ENCODE results near the gene PTGS1.

The PTGS1 gene

GRCh38 chr9:122333169-122333808 lies 37.5 kb upstream of the PTGS1 start:
- H3K27ac ChIP-seq (ENCODE audit: low read depth, low read length) = no peak overlapping the region
- H3K4me1 ChIP-seq (ENCODE audit: control insufficient read depth, insufficient read depth, low read length, unreplicated experiment) = no peaks in the 10 kb centered on the region
- H3K79me2 ChIP-seq (ENCODE audit: control insufficient read depth, insufficient read depth, low read length, unreplicated experiment) = no peaks in the 10 kb centered on the region
- no peaks in the 10 kb centered on the region; the same call in 1 of the 2 replicates for H3K36me3 ChIP-seq (ENCODE audit: insufficient read depth, low read length)
- no peaks in the 10 kb centered on the region for H3K27me3 ChIP-seq (ENCODE audit: insufficient read depth, low read length)
- no peak overlapping the region for H3K4me3 ChIP-seq (ENCODE audit: low read depth, low read length)
- H2AFZ ChIP-seq (ENCODE audit: low read length, unreplicated experiment) = no peak overlapping the region

GRCh38 chr9:122334916-122335315 lies 35.9 kb upstream of the PTGS1 start:
- no peaks in the 10 kb centered on the region for H3K27me3 ChIP-seq (ENCODE audit: insufficient read depth, low read length)
- H3K4me3 ChIP-seq (ENCODE audit: low read depth, low read length) = no peak overlapping the region
- no peaks in the 10 kb centered on the region for H3K36me3 ChIP-seq (ENCODE audit: insufficient read depth, low read length)
- no peak overlapping the region for H3K27ac ChIP-seq (ENCODE audit: low read depth, low read length)
- no peaks in the 10 kb centered on the region for H3K4me1 ChIP-seq (ENCODE audit: control insufficient read depth, insufficient read depth, low read length, unreplicated experiment)
- H2AFZ ChIP-seq (ENCODE audit: low read length, unreplicated experiment) = no peak overlapping the region
- H3K79me2 ChIP-seq (ENCODE audit: control insufficient read depth, insufficient read depth, low read length, unreplicated experiment) = no peaks in the 10 kb centered on the region

GRCh38 chr9:122336189-122336588 lies 34.6 kb upstream of the PTGS1 start:
- Histone ChIP-seq H3K27me3 (ENCODE audit: insufficient read depth, low read length) (no peaks in the 10 kb centered on the region), H3K36me3 (ENCODE audit: insufficient read depth, low read length) (no peaks in the 10 kb centered on the region), H3K4me3 (ENCODE audit: low read depth, low read length) (no peak overlapping the region), H3K79me2 (ENCODE audit: control insufficient read depth, insufficient read depth, low read length, unreplicated experiment) (no peaks in the 10 kb centered on the region), H3K4me1 (ENCODE audit: control insufficient read depth, insufficient read depth, low read length, unreplicated experiment) (no peaks in the 10 kb centered on the region), H2AFZ (ENCODE audit: low read length, unreplicated experiment) (no peak overlapping the region), H3K27ac (ENCODE audit: low read depth, low read length) (no peak overlapping the region)

- Histone ChIP-seq H2AFZ (ENCODE audit: low read length, unreplicated experiment) (no peak overlapping the region), H3K36me3 (ENCODE audit: insufficient read depth, low read length) (no peaks in the 10 kb centered on the region), H3K4me1 (ENCODE audit: control insufficient read depth, insufficient read depth, low read length, unreplicated experiment) (no peaks in the 10 kb centered on the region), H3K4me3 (ENCODE audit: low read depth, low read length) (no peak overlapping the region), H3K27me3 (ENCODE audit: insufficient read depth, low read length) (no peaks in the 10 kb centered on the region), H3K27ac (ENCODE audit: low read depth, low read length) (no peak overlapping the region), H3K79me2 (ENCODE audit: control insufficient read depth, insufficient read depth, low read length, unreplicated experiment) (no peaks in the 10 kb centered on the region)
These were observed 33.8 kb upstream of the PTGS1 start for GRCh38 chr9:122336866-122337555.

- Histone ChIP-seq H3K4me1 (ENCODE audit: control insufficient read depth, insufficient read depth, low read length, unreplicated experiment) (no peaks in the 10 kb centered on the region), H3K27ac (ENCODE audit: low read depth, low read length) (no peak overlapping the region), H3K27me3 (ENCODE audit: insufficient read depth, low read length) (no peaks in the 10 kb centered on the region), H3K4me3 (ENCODE audit: low read depth, low read length) (no peak overlapping the region), H3K36me3 (ENCODE audit: insufficient read depth, low read length) (no peaks in the 10 kb centered on the region), H3K79me2 (ENCODE audit: control insufficient read depth, insufficient read depth, low read length, unreplicated experiment) (no peaks in the 10 kb centered on the region), H2AFZ (ENCODE audit: low read length, unreplicated experiment) (no peak overlapping the region)
These were observed 33.3 kb upstream of the PTGS1 start for GRCh38 chr9:122337556-122337929.

GRCh38 chr9:122338536-122338935 lies 32.3 kb upstream of the PTGS1 start:
- Histone ChIP-seq H3K36me3 (ENCODE audit: insufficient read depth, low read length) (no peaks in the 10 kb centered on the region), H3K4me3 (ENCODE audit: low read depth, low read length) (no peak overlapping the region), H3K27ac (ENCODE audit: low read depth, low read length) (no peak overlapping the region), H3K27me3 (ENCODE audit: insufficient read depth, low read length) (no peaks in the 10 kb centered on the region), H2AFZ (ENCODE audit: low read length, unreplicated experiment) (no peak overlapping the region), H3K4me1 (ENCODE audit: control insufficient read depth, insufficient read depth, low read length, unreplicated experiment) (no peaks in the 10 kb centered on the region), H3K79me2 (ENCODE audit: control insufficient read depth, insufficient read depth, low read length, unreplicated experiment) (no peaks in the 10 kb centered on the region)

GRCh38 chr9:122338994-122339393 lies 31.8 kb upstream of the PTGS1 start:
- H3K36me3 ChIP-seq (ENCODE audit: insufficient read depth, low read length) = no peaks in the 10 kb centered on the region
- H3K79me2 ChIP-seq (ENCODE audit: control insufficient read depth, insufficient read depth, low read length, unreplicated experiment) = no peaks in the 10 kb centered on the region
- no peak overlapping the region for H3K27ac ChIP-seq (ENCODE audit: low read depth, low read length)
- H3K4me1 ChIP-seq (ENCODE audit: control insufficient read depth, insufficient read depth, low read length, unreplicated experiment) = no peaks in the 10 kb centered on the region
- no peaks in the 10 kb centered on the region for H3K27me3 ChIP-seq (ENCODE audit: insufficient read depth, low read length)
- no peak overlapping the region for H3K4me3 ChIP-seq (ENCODE audit: low read depth, low read length)
- no peak overlapping the region for H2AFZ ChIP-seq (ENCODE audit: low read length, unreplicated experiment)

- no peak overlapping the region for H3K27ac ChIP-seq (ENCODE audit: low read depth, low read length)
- H3K27me3 ChIP-seq (ENCODE audit: insufficient read depth, low read length) = no peaks in the 10 kb centered on the region
- H3K4me3 ChIP-seq (ENCODE audit: low read depth, low read length) = no peak overlapping the region
- H3K4me1 ChIP-seq (ENCODE audit: control insufficient read depth, insufficient read depth, low read length, unreplicated experiment) = no peaks in the 10 kb centered on the region
- H3K36me3 ChIP-seq (ENCODE audit: insufficient read depth, low read length) = no peaks in the 10 kb centered on the region
- no peaks in the 10 kb centered on the region for H3K79me2 ChIP-seq (ENCODE audit: control insufficient read depth, insufficient read depth, low read length, unreplicated experiment)
- H2AFZ ChIP-seq (ENCODE audit: low read length, unreplicated experiment) = no peak overlapping the region
These were observed 31.2 kb upstream of the PTGS1 start for GRCh38 chr9:122339579-122339978.

GRCh38 chr9:122340161-122340560 lies 30.7 kb upstream of the PTGS1 start:
- Histone ChIP-seq H3K27ac (ENCODE audit: low read depth, low read length) (no peak overlapping the region), H3K27me3 (ENCODE audit: insufficient read depth, low read length) (no peaks in the 10 kb centered on the region), H3K79me2 (ENCODE audit: control insufficient read depth, insufficient read depth, low read length, unreplicated experiment) (no peaks in the 10 kb centered on the region), H3K4me3 (ENCODE audit: low read depth, low read length) (no peak overlapping the region), H3K4me1 (ENCODE audit: control insufficient read depth, insufficient read depth, low read length, unreplicated experiment) (no peaks in the 10 kb centered on the region), H2AFZ (ENCODE audit: low read length, unreplicated experiment) (no peak overlapping the region), H3K36me3 (ENCODE audit: insufficient read depth, low read length) (no peaks in the 10 kb centered on the region)

- H3K4me1 ChIP-seq (ENCODE audit: control insufficient read depth, insufficient read depth, low read length, unreplicated experiment) = no peaks in the 10 kb centered on the region
- H3K4me3 ChIP-seq (ENCODE audit: low read depth, low read length) = no peak overlapping the region
- H2AFZ ChIP-seq (ENCODE audit: low read length, unreplicated experiment) = no peak overlapping the region
- H3K79me2 ChIP-seq (ENCODE audit: control insufficient read depth, insufficient read depth, low read length, unreplicated experiment) = no peaks in the 10 kb centered on the region
- no peak overlapping the region for H3K27ac ChIP-seq (ENCODE audit: low read depth, low read length)
- H3K36me3 ChIP-seq (ENCODE audit: insufficient read depth, low read length) = no peaks in the 10 kb centered on the region
- H3K27me3 ChIP-seq (ENCODE audit: insufficient read depth, low read length) = no peaks in the 10 kb centered on the region
These were observed 28.3 kb upstream of the PTGS1 start for GRCh38 chr9:122342323-122343050.

All from ACC112 (cell line).